Body of pancreas (tissue), 4 donors: Measurements from ENCODE around the gene PRR12. TPM values are rescaled to one million over a fixed set of nuclear protein-coding genes. Genes with fewer than 3 reads are reported as not detected.

Experiments
- ATAC-seq: fragments of 150-250 bp; one replicate; pipeline ENCODE4 v1.9.1; 2016
- DNase-seq, 4 donors: peaks; one replicate each; pipeline ENCODE4 v3.0.0-alpha.2; 2019
- H3K27ac ChIP-seq, 4 donors: fragments of 200-600 bp; sonication (generic); 1 replicate in 3 of 4; 2 replicates in 1 of 4; pipeline versions ENCODE4 v1.5.1 to v1.6.1; 2016 to 2019; ENCODE audit warnings: mild to moderate bottlenecking in 1 of 4, mixed read lengths in 1 of 4, moderate library complexity in 1 of 4
- H3K27me3 ChIP-seq, 2 donors: fragments of 200-600 bp; sonication (generic); one replicate each; pipeline ENCODE4 v1.6.0; 2016; ENCODE audit warnings: mild to moderate bottlenecking in 1 of 2
- H3K36me3 ChIP-seq, 2 donors: fragments of 200-600 bp; sonication (generic); replicated peaks in 1 of 2; 2 replicates each; pipeline ENCODE4 v1.5.1; 2016; ENCODE audit warnings: low read depth in 2 of 2; ENCODE audit not compliant: insufficient read depth in 1 of 2
- H3K4me1 ChIP-seq: fragments of 200-600 bp; sonication (generic); one replicate; pipeline ENCODE4 v1.6.0; 2016
- H3K4me3 ChIP-seq, 2 donors: fragments of 200-600 bp; sonication (generic); 1 replicate in 1 of 2; 2 replicates in 1 of 2; pipeline ENCODE4 v1.5.1; 2016 to 2019
- H3K9me3 ChIP-seq, 3 donors: fragments of 200-600 bp; sonication (generic); 1 replicate in 2 of 3; 2 replicates in 1 of 3; pipeline ENCODE4 v1.5.1; 2016
- POLR2A ChIP-seq, 3 donors: fragments of 450-650 bp; IDR thresholded peaks; one replicate each; pipeline ENCODE4 v1.6.1; 2016; ENCODE audit warnings: antibody characterized with exemption in 3 of 3, mild to moderate bottlenecking in 2 of 3
- WGBS, 2 donors: methylation state at CpG; one replicate each; pipeline ENCODE4 v1.1.5; 2017; 5-methylcytosine and 5-hydroxymethylcytosine counted together
- intact Hi-C: fragments of 100-400 bp; cut with DNase I; formaldehyde crosslinking; loops from one replicate; pipeline ENCODE4 v1.15.1; 2023
- total RNA-seq, 2 donors: library from RNA; depleted of rRNA; stranded (reverse); fragments of >200 nt; gene quantifications; one replicate each; pipeline ENCODE4 v1.1.0, GENCODE V29; 2016
- TF ChIP-seq, protein P1 (sequence below), 7 experiments: fragments of 450-650 bp in 4 of 7; fragments of 200-600 bp in 3 of 7; sonication (generic) in 3 of 7; IDR thresholded peaks; one replicate each; pipeline ENCODE4 v1.5.1; 2016 to 2019; ENCODE audit warnings: antibody characterized with exemption in 7 of 7

The PRR12 gene
- total RNA-seq, 2 donors from 2014 or later, result 8.0 to 23.4 TPM

DNA sequence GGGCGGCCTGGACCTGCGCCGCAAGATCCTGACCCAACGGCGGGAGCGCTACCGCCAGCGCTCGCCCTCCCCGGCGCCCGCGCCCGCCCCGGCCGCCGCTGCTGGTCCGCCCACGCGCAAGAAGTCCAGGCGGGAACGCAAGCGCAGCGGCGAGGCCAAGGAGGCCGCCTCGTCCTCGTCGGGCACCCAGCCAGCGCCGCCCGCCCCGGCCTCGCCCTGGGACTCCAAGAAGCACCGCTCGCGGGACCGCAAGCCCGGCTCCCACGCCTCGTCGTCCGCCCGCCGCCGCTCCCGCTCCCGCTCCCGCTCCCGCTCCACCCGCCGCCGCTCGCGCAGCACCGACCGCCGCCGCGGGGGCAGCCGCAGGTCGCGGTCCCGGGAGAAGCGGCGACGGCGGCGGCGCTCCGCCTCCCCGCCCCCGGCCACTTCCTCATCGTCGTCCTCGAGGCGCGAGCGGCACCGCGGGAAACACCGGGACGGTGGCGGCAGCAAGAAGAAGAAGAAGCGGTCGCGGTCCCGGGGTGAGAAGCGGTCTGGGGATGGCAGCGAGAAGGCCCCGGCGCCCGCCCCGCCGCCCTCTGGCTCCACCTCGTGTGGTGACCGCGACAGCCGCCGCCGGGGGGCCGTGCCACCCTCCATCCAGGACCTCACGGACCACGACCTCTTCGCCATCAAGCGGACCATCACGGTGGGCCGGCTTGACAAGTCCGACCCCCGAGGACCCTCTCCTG, 61.0 kb downstream of the PRR12 start:
- ATAC-seq (no peak), DNase-seq (no peak)
- H3K27me3 ChIP-seq, result no peaks in the 10 kb centered on the region
- no peak overlapping the region for H3K27ac ChIP-seq
- TF ChIP-seq, protein P1, sequence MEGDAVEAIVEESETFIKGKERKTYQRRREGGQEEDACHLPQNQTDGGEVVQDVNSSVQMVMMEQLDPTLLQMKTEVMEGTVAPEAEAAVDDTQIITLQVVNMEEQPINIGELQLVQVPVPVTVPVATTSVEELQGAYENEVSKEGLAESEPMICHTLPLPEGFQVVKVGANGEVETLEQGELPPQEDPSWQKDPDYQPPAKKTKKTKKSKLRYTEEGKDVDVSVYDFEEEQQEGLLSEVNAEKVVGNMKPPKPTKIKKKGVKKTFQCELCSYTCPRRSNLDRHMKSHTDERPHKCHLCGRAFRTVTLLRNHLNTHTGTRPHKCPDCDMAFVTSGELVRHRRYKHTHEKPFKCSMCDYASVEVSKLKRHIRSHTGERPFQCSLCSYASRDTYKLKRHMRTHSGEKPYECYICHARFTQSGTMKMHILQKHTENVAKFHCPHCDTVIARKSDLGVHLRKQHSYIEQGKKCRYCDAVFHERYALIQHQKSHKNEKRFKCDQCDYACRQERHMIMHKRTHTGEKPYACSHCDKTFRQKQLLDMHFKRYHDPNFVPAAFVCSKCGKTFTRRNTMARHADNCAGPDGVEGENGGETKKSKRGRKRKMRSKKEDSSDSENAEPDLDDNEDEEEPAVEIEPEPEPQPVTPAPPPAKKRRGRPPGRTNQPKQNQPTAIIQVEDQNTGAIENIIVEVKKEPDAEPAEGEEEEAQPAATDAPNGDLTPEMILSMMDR (IDR thresholded peaks at IDR 0.05), result no peak
- no peak for TF ChIP-seq POLR2A (IDR thresholded peaks at IDR 0.05)
- H3K4me3 ChIP-seq, result no peak overlapping the region
- H3K36me3 ChIP-seq, result peaks cover 3 to 29% of the 10 kb centered on the region in 2 donors
- no peaks in the 10 kb centered on the region for H3K9me3 ChIP-seq
- intact Hi-C loops, result no loop called here
- no peaks in the 10 kb centered on the region for H3K4me1 ChIP-seq
- WGBS, 2 donors, result 96% methylated on average over 104 to 106 of the region's 110 CpGs

DNA sequence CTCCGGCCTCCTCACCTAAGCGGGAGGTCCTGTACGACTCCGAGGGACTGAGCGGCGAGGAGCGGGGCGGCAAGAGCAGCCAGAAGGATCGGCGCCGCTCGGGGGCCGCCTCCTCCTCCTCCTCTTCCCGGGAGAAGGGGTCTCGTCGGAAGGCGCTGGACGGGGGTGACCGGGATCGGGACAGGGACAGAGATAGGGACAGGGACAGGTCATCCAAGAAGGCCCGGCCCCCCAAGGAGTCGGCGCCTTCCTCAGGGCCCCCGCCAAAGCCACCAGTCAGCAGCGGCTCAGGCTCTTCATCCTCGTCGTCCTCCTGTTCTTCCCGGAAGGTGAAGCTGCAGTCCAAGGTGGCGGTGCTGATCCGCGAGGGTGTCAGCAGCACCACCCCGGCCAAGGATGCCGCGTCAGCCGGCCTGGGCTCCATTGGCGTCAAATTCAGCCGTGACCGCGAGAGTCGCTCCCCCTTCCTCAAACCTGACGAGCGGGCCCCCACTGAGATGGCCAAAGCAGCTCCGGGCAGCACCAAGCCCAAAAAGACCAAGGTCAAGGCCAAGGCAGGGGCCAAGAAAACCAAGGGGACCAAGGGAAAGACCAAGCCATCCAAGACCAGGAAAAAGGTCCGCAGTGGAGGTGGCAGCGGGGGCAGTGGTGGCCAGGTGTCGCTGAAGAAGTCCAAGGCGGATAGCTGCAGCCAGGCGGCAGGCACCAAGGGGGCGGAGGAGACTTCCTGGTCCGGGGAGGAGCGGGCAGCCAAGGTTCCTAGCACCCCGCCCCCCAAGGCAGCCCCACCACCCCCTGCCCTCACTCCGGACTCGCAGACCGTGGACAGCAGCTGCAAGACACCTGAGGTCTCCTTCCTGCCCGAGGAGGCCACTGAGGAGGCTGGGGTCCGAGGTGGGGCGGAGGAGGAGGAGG, 61.8 kb downstream of the PRR12 start:
- DNase-seq (no peak), ATAC-seq (no peak)
- no peaks in the 10 kb centered on the region for H3K27me3 ChIP-seq
- TF ChIP-seq POLR2A (IDR thresholded peaks at IDR 0.05), result no peak
- TF ChIP-seq, protein P1 (IDR thresholded peaks at IDR 0.05), result no peak
- 93% methylated on average over 39 to 57 of the region's 58 CpGs for WGBS, 2 donors
- H3K9me3 ChIP-seq, result no peaks in the 10 kb centered on the region
- H3K4me3 ChIP-seq, result no peak overlapping the region
- H3K36me3 ChIP-seq, result peaks cover 3 to 34% of the 10 kb centered on the region in 2 donors
- no peak overlapping the region for H3K27ac ChIP-seq
- intact Hi-C loops, result no loop called here
- no peaks in the 10 kb centered on the region for H3K4me1 ChIP-seq

DNA sequence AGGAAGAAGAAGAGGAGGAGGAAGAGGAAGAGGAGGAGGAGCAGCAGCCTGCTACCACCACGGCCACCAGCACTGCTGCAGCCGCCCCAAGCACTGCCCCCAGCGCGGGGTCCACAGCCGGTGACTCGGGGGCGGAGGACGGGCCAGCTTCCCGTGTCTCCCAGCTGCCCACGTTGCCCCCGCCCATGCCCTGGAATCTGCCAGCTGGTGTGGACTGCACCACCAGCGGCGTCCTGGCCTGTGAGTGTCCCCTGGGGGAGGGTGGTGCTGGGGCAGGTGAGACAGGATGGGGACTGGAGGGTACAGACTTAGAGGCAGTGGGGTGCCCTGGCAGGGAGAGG, 62.5 kb downstream of the PRR12 start:
- no peak for DNase-seq
- no peak for ATAC-seq
- no peak overlapping the region for H3K4me3 ChIP-seq
- H3K27ac ChIP-seq, result no peak overlapping the region
- H3K9me3 ChIP-seq, result no peaks in the 10 kb centered on the region
- H3K4me1 ChIP-seq, result no peaks in the 10 kb centered on the region
- TF ChIP-seq, protein P1 (IDR thresholded peaks at IDR 0.05), result no peak
- TF ChIP-seq POLR2A (IDR thresholded peaks at IDR 0.05), result no peak
- peaks cover 3 to 34% of the 10 kb centered on the region in 2 donors for H3K36me3 ChIP-seq
- intact Hi-C loops, result no loop called here
- 84 to 85% methylated on average over 10 to 13 of the region's 13 CpGs for WGBS, 2 donors
- H3K27me3 ChIP-seq, result no peaks in the 10 kb centered on the region

DNA sequence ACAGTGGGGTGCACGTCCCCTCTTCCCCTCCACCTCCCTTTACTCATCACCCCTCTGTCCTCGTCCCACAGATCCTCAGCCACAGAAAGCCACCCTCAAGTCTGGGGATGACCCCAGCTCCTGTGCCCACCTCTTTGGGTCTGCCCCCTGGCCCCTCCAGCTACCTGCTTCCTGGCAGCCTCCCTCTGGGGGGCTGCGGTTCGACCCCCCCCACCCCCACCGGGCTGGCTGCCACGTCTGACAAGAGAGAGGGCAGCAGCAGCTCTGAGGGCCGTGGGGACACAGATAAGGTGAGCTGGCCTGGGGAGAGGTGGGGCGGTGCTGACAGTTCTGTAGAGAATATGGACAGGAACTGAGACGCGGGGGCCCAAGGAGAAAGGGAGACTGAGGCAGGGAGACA, 63.6 kb downstream of the PRR12 start:
- Histone ChIP-seq H3K36me3 (peaks cover 3 to 41% of the 10 kb centered on the region in 2 donors), H3K27ac (no peak overlapping the region)
- intact Hi-C loops, result no loop called here

More for the DNA sequence above, 63.6 kb downstream of the PRR12 start:
- no peaks in the 10 kb centered on the region for H3K27me3 ChIP-seq
- ATAC-seq (no peak), DNase-seq (no peak)
- 83 to 85% methylated on average over 7 to 10 of the region's 10 CpGs for WGBS, 2 donors
- no peaks in the 10 kb centered on the region for H3K4me1 ChIP-seq
- H3K9me3 ChIP-seq, result no peaks in the 10 kb centered on the region
- no peak overlapping the region for H3K4me3 ChIP-seq
- no peak for TF ChIP-seq POLR2A (IDR thresholded peaks at IDR 0.05)
